Measurements from ENCODE around the gene KCTD6.
A peak's percentile ranks its signal among the peaks of the same experiment; 100 is the strongest.

The KCTD6 gene

GRCh38 chr3:58485801-58486435 is 6.0 kb upstream of the KCTD6 start:
- DNase-seq: no peak

- no peak for DNase-seq
Measured at GRCh38 chr3:58487140-58487886, 4.6 kb upstream of the KCTD6 start.

- no peak for DNase-seq
Measured at GRCh38 chr3:58488967-58489366, 2.9 kb upstream of the KCTD6 start.

GRCh38 chr3:58490860-58491501 is 915 bp upstream of the KCTD6 start:
- peak in 1 of 5 donors; percentile 2 for DNase-seq

GRCh38 chr3:58492494-58492905 is 604 bp downstream of the KCTD6 start:
- peak in 2 of 5 donors; percentile 19 to 39 for DNase-seq

GRCh38 chr3:58494107-58494506 is 2.2 kb downstream of the KCTD6 start:
- DNase-seq: no peak

- no peak for DNase-seq
Measured at GRCh38 chr3:58495101-58495500, 3.2 kb downstream of the KCTD6 start.

GRCh38 chr3:58496206-58496857 is 4.4 kb downstream of the KCTD6 start:
- DNase-seq: no peak

- no peak for DNase-seq
Measured at GRCh38 chr3:58497097-58497496, 5.2 kb downstream of the KCTD6 start.

- DNase-seq: no peak
Measured at GRCh38 chr3:58502872-58503271, 11.0 kb downstream of the KCTD6 start.

- no peak for DNase-seq
Measured at GRCh38 chr3:58507356-58508078, 15.6 kb downstream of the KCTD6 start.

- no peak for DNase-seq
Measured at GRCh38 chr3:58508437-58508836, 16.5 kb downstream of the KCTD6 start.

- DNase-seq: no peak
Measured at GRCh38 chr3:58514405-58514804, 22.5 kb downstream of the KCTD6 start.

- DNase-seq: no peak
Measured at GRCh38 chr3:58518291-58518789, 26.4 kb downstream of the KCTD6 start.

- no peak for DNase-seq
Measured at GRCh38 chr3:58519668-58520402, 27.9 kb downstream of the KCTD6 start.

GRCh38 chr3:58520403-58521335 is 28.8 kb downstream of the KCTD6 start:
- peak in 1 of 5 donors; percentile 9 for DNase-seq

- DNase-seq: no peak
Measured at GRCh38 chr3:58521336-58521670, 29.4 kb downstream of the KCTD6 start.

GRCh38 chr3:58521917-58522631 is 30.2 kb downstream of the KCTD6 start:
- DNase-seq: no peak

- no peak for DNase-seq
Measured at GRCh38 chr3:58522759-58523425, 31.0 kb downstream of the KCTD6 start.

Measured in T-helper 1 cell (primary cell).